ENCODE results near the gene RYR1.
A peak's percentile ranks its signal among the peaks of the same experiment; 100 is the strongest.

The RYR1 gene

DNA sequence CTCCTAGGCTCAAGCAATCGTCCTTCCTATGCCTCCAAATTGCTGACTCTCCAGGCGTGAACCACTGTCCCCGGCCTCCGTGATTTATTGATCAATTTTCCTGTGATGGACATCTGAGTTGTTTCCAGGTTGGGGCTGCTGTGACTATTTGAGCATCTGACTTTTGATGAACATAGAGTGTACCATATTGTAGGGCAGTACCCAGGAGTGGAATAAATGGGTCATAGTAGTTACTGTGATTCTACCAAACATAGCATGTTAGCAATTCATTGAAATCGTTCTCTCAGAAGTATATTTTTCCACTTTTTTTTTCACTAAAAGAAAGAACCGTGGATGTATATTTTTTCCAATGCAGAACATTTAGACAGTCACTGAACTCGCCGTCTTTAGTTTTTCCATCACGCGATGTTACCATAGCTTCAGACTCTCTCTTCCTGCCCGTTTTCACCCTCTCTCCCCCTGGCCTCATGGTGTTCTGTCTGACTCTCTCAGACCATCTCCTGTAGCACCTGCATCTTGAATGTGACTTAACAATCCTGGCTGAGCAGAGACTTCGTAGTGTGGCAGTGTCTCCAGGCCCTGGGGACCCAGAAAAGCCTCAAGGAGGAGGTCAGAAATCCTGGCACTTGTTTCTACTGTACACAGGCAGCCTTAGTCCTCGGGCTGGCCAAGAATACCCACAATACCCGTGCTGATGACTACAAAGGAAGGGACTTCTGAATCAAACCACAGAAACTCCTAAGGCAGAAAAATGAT lies 4.3 kb upstream of the RYR1 start:
- no peak for DNase-seq

DNA sequence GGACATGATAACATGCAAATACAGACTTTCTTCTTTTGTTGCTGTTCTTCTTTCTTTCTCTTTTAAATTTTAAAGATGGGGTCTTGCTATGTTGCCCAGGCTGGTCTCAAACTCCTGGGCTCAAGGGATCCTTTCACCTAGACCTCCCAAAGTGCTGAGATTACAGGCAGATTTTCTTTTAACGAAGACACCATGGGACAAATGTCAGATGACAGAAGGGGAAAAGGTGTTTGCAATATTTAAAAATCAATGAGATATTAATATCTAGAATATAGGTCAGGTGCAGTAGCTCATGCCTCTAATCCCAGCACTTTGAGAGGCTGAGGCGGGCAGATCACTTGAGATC lies 3.7 kb upstream of the RYR1 start:
- DNase-seq = no peak

- no peak for DNase-seq
Measured at GRCh38 chr19:38430931-38431330, 2.6 kb upstream of the RYR1 start.

DNA sequence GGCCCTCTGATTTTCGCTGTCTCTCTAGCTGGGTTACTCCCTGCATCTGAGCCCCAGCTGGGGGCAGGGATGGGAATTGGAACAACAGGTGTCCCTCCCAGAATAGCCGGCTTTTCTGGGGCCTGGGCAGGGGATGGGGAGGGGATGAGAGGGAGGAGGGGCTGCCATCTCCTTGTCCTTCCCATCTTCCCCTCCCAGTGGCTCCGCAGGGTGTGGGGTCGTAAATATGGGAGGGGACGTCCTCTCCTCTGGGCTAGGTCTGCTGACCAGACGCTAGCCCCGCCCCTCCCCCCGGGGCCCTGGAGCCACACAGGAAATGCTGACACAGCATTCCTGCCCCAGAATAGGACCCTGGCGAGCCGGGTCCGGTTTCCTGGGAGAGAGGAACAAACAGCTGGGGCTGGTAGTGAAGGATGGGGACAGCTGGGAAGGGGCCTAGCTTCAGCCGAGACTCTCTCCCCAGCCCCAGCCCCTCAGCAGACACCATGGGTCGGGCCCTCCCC lies 1.1 kb downstream of the RYR1 start:
- DNase-seq = no peak

DNA sequence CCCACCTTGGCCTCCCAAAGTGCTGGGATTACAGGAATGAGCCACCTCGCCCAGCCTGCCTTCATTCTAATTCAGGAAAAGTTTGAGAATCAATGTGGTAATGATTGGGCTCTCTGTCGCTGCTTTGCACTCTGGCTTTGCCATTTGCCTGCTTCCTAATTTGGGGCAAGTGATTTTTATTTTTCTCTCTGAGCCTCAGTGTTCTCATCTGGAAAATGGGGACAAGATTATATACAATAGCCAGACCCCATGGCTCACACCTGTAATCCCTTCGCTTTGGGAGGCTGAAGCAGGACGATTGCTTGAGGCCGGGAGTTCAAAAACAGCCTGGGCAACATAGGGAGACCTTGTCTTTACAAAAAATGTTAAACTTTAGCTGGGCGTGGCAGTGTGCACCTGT lies 3.8 kb downstream of the RYR1 start:
- no peak for DNase-seq

DNA sequence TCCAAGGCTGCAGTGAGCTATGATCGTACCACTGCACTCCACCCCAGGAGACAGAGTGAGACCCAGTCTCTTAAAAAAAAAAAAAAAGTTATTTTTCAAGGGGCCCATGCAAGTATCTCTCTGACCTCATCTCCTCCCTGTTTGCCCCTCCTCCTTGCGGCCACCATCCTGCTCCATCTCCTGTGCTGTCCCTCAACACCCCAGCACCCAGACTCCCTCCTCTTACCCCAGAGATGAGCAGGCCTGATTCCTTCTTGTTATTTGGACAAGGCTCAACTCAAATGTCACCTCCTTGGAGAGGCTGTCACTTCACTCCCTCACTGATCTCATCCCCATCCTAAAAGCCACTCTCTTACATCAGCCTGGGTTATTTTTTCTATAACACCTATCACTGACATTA lies 4.4 kb downstream of the RYR1 start:
- DNase-seq = no peak

GRCh38 chr19:38440592-38440991 lies 7.1 kb downstream of the RYR1 start:
- DNase-seq = no peak

DNA sequence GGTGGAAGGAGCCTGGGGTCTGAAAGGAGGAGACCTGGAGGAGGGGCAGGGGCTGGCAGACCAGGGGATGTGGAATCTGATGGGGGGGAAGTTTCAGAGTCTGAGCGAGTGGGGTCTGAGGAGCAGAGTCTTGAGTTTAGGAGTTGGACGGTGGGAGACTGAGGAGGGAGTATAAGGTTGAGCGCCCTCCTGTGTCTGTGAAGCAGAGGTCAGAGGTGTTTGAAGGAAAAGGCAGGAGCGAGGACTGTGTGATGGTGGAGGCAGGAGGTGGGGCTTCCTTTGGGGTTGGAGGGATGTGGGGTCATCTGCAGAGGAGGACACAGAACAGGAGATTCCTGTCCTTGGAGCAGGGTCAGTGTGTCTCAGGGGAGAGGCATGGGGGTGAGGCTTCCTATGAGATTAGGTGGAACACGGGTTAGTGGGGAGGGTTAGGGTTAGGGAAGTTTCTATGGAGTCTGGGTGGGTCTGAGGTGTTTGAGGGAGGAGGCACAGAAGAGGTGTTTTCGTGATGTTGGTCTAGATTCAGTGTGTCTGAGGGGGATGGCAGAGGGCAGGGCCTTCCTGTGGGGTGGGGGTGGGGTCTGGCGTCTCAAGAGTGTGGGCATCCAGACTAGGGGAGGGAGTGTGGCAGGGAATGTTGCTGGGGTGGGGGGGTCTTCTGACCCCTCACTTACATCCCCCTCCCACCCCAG lies 8.3 kb downstream of the RYR1 start:
- peak; percentile 34 to 67 for DNase-seq

- DNase-seq = no peak
Measured at GRCh38 chr19:38442736-38443135, 9.2 kb downstream of the RYR1 start.

GRCh38 chr19:38443458-38443999 lies 10.0 kb downstream of the RYR1 start:
- DNase-seq = no peak

DNA sequence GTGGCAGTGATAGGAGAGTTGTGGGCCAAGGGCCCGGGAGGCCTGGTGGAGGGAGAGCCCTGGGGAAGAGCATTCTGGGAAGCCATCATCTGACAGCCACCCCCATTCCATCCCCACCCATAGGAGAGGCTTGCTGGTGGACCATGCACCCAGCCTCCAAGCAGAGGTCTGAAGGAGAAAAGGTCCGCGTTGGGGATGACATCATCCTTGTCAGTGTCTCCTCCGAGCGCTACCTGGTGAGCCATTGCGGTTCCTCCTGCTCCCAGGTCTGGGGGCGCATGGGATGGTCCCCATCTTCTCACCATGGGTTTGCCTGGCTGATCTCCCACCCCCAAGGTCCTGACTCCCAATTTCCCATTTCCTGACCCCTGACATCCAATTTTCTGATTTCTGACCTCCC lies 10.5 kb downstream of the RYR1 start:
- DNase-seq = no peak

DNA sequence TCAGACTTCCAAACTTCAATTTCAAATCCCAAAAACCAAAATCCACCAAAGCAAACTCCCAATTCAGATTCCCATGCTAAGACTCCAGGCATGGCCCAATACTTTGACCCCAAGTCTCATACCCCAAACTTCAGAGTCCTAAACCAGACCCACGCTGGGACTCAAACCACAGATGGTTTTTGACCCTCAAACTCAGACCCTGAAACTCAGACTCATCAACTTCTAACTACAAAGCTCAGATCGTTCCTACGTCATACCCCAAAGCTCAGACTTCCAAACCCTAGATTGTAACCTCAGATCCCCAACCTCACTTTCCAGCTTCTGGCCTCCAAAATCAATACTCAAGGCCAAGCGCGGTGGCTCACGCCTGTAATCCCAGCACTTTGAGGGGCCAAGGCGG lies 11.9 kb downstream of the RYR1 start:
- no peak for DNase-seq

DNA sequence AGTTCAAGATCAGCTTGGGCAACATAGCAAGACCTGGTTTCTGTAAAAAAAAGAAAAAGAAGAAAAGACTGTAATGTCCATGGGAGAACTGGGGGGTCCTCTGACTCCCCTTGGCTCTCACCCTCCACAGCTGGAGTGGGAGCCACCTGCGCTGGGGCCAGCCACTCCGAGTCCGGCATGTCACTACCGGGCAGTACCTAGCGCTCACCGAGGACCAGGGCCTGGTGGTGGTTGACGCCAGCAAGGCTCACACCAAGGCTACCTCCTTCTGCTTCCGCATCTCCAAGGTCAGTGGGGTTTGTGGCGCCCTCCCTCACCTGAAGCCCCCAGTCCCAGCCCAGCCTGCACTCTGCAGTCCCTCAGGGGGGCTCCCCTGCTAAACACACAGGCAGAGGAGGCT lies 14.7 kb downstream of the RYR1 start:
- DNase-seq = no peak

GRCh38 chr19:38449518-38449917 lies 16.0 kb downstream of the RYR1 start:
- DNase-seq = no peak

DNA sequence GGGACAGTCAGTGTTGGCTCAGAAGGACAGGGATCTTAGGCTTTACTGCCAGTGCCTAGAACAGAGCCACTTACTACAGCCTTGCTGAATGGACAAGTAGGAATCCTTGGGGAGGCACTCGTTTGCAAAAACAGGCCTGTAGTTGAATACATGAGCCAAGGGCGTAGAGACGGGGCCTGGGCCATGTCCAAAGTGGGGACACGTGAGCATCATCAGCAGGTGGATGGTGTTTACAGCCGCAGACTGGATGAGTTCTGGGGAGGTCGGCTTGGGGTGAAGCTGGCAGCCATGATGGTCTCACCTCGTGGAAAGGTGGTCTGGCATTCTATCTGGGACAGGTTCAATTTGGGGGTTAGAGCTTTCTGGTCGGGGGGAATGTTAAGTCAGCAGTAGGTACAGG lies 17.5 kb downstream of the RYR1 start:
- no peak for DNase-seq

GRCh38 chr19:38451629-38452028 lies 18.1 kb downstream of the RYR1 start:
- no peak for DNase-seq

DNA sequence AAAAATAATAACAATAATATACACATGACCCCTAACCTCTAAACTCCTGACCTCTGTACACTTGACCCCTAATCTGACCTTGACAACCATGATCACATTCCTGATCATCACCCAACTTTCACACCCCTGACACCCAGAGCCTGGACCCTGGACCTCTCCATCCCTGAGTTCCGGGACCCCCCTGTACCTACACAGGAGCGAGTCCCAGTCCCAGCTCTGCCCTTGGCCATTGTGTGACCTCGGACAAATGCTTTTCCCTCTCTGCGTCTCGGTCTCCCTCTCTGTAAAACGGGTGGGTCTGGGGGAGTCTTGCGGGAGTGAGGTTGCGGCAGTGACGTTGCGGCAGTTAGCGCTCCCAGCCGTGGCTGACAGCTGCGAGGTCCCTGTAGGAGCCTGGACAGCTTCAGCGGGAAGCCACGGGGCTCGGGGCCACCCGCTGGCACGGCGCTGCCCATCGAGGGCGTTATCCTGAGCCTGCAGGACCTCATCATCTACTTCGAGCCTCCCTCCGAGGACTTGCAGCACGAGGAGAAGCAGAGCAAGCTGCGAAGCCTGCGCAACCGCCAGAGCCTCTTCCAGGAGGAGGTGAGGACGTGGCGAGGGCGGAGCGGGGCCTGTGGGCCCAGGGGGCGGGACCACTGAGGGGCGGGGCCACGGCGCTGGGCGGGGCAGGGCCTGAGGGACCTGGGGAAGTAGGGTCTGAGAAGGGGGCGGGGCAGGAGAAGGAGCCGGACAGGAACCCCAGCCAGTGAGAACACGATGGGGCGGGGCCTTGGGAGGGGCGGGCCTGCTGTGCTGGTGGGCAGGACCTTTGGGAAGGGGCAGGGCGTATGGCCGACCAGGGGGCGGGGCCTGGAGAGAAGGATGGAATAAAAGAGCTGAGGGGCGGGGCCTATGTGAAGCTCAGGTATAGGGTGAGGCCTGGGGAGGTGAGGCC lies 19.2 kb downstream of the RYR1 start:
- no peak for DNase-seq

GRCh38 chr19:38453596-38453995 lies 20.1 kb downstream of the RYR1 start:
- no peak for DNase-seq

DNA sequence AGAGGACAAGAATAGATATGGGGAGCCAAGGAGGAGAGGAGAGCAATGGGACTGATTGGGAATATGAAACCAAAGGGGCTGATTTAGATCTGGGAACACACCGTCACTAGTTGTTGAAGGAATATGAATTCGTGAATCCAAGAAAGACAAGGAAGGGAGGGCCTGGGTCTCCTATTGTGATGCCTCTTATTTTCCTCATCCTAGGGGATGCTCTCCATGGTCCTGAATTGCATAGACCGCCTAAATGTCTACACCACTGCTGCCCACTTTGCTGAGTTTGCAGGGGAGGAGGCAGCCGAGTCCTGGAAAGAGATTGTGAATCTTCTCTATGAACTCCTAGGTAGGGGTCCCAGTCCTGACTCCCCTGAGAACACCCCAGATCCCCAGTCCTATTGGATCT lies 21.5 kb downstream of the RYR1 start:
- peak; percentile 19 to 40 for DNase-seq

- no peak for DNase-seq
Measured at GRCh38 chr19:38457202-38457601, 23.7 kb downstream of the RYR1 start.

- no peak for DNase-seq
Measured at GRCh38 chr19:38457690-38458405, 24.4 kb downstream of the RYR1 start.

DNA sequence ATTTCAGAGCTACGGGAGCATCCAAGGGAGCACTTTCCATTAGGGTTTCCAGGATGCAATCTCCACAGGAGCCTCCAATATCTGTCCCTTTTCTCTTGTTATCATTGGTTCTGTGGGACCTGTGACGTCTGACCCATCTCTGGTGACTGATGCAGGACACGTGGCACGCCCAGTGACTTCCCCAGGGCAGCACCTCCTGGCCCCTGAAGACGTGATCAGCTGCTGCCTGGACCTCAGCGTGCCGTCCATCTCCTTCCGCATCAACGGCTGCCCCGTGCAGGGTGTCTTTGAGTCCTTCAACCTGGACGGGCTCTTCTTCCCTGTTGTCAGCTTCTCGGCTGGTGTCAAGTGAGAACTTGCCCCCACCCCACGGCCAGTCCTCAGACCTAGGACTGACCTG lies 25.5 kb downstream of the RYR1 start:
- no peak for DNase-seq

DNA sequence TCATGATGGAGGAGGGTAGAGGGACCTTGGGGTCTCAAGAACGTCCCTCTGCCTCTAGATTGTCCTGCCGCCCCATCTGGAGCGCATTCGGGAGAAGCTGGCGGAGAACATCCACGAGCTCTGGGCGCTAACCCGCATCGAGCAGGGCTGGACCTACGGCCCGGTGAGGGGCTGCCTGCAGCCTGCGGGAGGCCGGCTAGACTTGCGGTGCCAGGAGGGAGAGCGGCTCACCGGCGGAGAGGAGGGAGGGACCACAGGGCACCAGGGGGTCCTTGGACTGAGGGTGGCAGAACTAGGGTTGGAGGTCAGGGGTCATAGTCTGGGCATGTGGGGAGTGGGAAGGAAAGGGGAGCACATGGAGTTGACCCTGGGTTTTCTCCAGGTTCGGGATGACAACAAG lies 29.9 kb downstream of the RYR1 start:
- DNase-seq = no peak

All from Kasumi-1 (cell line).